ENCODE data around the gene UVRAG. TPM values are rescaled to one million over a fixed set of nuclear protein-coding genes. Genes with fewer than 3 reads are reported as not detected.

The UVRAG gene
- total and polyA plus RNA-seq, 2 of the 13 experiments (the other 11 are each of a cell fraction or from before 2014, with no cell fraction given) = 9.7 to 17.3 TPM

GRCh38 chr11:75867778-75868374 lies 52.9 kb downstream of the UVRAG start (continued):
- TF ChIP-seq, protein P1, sequence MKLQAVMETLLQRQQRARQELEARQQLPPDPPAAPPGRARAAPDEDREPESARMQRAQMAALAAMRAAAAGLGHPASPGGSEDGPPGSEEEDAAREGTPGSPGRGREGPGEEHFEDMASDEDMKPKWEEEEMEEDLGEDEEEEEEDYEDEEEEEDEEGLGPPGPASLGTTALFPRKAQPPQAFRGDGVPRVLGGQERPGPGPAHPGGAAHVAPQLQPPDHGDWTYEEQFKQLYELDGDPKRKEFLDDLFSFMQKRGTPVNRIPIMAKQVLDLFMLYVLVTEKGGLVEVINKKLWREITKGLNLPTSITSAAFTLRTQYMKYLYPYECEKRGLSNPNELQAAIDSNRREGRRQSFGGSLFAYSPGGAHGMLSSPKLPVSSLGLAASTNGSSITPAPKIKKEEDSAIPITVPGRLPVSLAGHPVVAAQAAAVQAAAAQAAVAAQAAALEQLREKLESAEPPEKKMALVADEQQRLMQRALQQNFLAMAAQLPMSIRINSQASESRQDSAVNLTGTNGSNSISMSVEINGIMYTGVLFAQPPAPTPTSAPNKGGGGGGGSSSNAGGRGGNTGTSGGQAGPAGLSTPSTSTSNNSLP (IDR thresholded peaks at IDR 0.05; ENCODE audit: low read depth, low read length) = peak; percentile 48; the same call in 1 of the 2 replicates
- TF ChIP-seq MTA1 (CRISPR knock-in tag; IDR thresholded peaks at IDR 0.05; ENCODE audit: borderline replicate concordance) = no peak
- no peak for TF ChIP-seq MLLT10 (CRISPR knock-in tag; IDR thresholded peaks at IDR 0.05)
- peak; percentile 68 for TF ChIP-seq RAD21 (CRISPR knock-in tag; IDR thresholded peaks at IDR 0.05)
- TF ChIP-seq ZNF83 (CRISPR knock-in tag; IDR thresholded peaks at IDR 0.05; ENCODE audit: borderline replicate concordance) = no peak
- TF ChIP-seq FOXM1 (CRISPR knock-in tag; IDR thresholded peaks at IDR 0.05) = no peak
- TF ChIP-seq AKNA (CRISPR knock-in tag; IDR thresholded peaks at IDR 0.05; ENCODE audit: borderline replicate concordance) = no peak
- no peak for TF ChIP-seq ZNF510 (CRISPR knock-in tag; IDR thresholded peaks at IDR 0.05; ENCODE audit: low read depth)
- no peak for TF ChIP-seq FOXJ3 (CRISPR knock-in tag; IDR thresholded peaks at IDR 0.05; ENCODE audit: borderline replicate concordance)
- peak; percentile 91 for TF ChIP-seq ONECUT2 (CRISPR knock-in tag; IDR thresholded peaks at IDR 0.05)
- TF ChIP-seq SRSF9 (IDR thresholded peaks at IDR 0.05; ENCODE audit: borderline replicate concordance, insufficient read depth, low read depth, low read length, poor library complexity, severe bottlenecking) = no peak
- no peak for TF ChIP-seq ZNF367 (CRISPR knock-in tag; IDR thresholded peaks at IDR 0.05; ENCODE audit: borderline replicate concordance)
- no peak for TF ChIP-seq ARNT2 (CRISPR knock-in tag; IDR thresholded peaks at IDR 0.05; ENCODE audit: low read depth)
- TF ChIP-seq SMC3 (IDR thresholded peaks at IDR 0.05; ENCODE audit: low read length) = peak; percentile 89

Data from HepG2 (cell line).